ENCODE data around the gene WDR70.
"Not testable (repeated sequence)": the region's sequence is repeated elsewhere in the genome, so short reads cannot be mapped to it uniquely, and the experiment has no call there.

The WDR70 gene

DNA sequence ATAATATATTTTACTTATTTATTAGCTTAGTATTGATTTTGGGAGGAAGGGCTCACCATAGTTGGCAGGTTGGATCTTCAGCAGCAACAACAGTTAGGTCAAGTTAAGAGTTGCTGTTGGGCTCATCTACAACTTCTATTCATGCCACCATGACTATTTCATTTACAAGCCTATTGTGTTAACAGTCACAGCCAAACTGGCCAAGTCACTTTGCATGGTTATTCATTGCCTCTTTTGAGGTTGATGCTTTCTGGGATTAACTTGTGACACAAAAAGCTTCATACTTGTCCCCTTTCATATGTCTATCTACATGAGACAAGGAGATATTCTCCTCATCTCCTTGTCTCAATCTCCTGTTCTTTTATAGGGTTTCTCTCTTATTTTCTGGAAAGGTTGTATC, 98.3 kb downstream of the WDR70 start:
- TF ChIP-seq, protein P1, sequence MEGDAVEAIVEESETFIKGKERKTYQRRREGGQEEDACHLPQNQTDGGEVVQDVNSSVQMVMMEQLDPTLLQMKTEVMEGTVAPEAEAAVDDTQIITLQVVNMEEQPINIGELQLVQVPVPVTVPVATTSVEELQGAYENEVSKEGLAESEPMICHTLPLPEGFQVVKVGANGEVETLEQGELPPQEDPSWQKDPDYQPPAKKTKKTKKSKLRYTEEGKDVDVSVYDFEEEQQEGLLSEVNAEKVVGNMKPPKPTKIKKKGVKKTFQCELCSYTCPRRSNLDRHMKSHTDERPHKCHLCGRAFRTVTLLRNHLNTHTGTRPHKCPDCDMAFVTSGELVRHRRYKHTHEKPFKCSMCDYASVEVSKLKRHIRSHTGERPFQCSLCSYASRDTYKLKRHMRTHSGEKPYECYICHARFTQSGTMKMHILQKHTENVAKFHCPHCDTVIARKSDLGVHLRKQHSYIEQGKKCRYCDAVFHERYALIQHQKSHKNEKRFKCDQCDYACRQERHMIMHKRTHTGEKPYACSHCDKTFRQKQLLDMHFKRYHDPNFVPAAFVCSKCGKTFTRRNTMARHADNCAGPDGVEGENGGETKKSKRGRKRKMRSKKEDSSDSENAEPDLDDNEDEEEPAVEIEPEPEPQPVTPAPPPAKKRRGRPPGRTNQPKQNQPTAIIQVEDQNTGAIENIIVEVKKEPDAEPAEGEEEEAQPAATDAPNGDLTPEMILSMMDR (conservative IDR thresholded peaks at IDR 0.05) = no peak
- TF ChIP-seq ZFX (IDR thresholded peaks at IDR 0.05) = no peak
- no peak overlapping the region for H3K27ac ChIP-seq

DNA sequence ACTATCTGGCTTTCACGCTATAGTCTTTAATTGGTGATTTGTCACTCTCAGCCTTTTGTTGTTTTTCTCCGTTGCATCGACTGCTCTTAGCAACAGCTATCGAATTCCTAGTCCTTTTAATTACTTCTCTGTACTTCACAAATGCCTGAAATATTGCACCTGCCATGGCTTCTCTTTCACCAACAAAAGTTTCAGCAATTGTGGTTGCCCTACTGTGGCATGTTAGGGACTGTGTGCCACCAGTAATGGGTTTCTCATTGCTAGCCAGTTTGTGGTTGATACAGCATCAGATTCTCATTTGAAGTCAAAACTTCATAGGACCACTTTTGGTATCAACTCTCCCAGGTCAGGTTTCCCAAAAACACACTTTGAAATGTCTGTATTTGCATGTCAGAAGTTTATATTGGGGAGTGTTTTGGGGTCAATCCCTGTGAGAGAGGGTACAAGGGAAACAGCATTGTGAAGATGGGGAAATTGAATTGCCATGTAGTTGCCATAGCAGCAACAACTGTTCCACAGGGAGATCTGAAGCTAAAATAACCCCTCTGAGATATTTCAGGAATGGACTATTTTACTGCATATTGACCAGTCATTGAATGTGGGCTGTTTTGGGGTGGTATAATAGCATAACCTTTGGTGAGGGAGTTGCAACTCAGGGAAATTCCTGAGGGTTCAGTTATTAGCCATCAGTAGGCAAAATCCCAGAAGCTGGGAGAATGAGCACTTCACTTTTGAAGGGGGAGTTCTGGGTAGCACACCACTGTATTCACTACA, 99.2 kb downstream of the WDR70 start:
- TF ChIP-seq, protein P1 (conservative IDR thresholded peaks at IDR 0.05) = no peak
- TF ChIP-seq ZFX (IDR thresholded peaks at IDR 0.05) = no peak
- no peak overlapping the region for H3K27ac ChIP-seq

DNA sequence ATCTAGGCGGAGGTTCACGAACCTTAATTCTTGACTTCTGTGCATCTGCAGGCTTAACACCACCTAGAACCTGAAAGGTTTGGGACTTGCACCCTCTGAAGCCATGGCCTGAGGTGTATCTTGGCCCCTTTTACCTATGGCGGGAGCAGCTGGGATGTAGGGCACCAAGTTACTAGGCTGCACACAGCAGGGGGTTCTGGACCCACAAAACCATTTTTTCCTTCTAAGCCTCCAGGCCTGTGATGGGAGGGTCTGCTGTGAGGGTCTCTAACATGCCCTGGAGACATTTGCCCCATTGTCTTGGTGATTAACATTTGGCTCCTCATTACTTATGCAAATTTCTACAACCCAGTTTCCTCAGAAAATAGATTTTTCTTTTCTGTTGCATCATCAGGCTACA, 102.3 kb downstream of the WDR70 start:
- H3K27ac ChIP-seq = not testable (repeated sequence)

DNA sequence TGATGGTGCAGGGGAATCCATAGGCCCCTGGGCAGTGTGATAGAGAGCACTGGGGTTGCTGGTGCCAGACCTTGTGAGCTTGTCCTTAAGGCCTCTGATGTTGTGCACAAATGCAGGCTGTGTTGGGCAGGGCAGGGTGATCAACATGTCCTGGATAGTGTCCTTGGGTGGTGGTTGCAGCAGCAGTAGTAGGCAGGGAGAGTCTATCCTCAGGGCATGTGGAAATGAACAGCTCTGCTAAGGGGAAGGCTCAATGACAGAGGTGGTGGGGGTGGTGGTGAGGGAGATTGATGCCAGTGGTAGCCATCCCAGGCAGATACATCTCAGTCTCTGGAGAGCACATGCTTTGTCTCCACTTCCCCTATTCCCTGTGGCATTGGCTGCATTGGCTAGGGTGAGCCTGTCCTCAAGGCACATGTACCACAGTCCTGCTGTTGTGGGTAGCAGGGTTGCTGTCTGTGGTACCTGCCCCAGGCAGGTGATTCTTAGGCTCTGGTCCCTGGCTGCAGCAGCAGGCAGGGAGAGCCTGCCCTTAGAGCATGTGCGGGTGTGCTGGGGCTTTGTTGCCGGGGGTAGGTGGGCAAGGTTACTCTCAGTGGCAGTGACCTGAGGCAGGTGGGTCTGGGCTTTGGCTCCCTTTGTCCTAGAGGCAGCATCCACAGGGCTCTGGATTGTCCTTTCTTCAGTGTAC, 111.1 kb downstream of the WDR70 start:
- TF ChIP-seq, protein P1 (conservative IDR thresholded peaks at IDR 0.05) = no peak
- TF ChIP-seq ZFX (IDR thresholded peaks at IDR 0.05) = no peak
- no peak overlapping the region for H3K27ac ChIP-seq

DNA sequence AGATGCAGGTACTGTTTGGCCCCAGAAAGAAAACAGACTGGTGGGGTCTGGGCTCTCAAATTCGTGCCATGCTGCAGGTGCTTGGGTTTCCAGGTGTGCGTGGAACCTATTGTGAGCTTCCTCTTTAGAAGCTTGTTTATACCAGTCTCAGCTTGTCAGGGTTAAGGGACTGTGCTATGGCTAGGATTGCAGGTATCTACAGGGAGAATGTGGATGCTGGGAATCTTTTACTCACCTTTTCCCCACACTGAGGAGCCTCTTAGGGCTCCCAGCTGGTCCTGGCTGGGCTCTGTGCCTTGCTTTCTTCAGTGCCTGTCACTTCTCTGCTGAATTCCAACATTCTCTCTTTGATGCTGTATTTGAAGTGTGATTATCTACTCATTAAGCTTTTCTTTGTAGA, 111.8 kb downstream of the WDR70 start:
- H3K27ac ChIP-seq = no peak overlapping the region
- TF ChIP-seq, protein P1 (conservative IDR thresholded peaks at IDR 0.05) = no peak
- no peak for TF ChIP-seq ZFX (IDR thresholded peaks at IDR 0.05)

DNA sequence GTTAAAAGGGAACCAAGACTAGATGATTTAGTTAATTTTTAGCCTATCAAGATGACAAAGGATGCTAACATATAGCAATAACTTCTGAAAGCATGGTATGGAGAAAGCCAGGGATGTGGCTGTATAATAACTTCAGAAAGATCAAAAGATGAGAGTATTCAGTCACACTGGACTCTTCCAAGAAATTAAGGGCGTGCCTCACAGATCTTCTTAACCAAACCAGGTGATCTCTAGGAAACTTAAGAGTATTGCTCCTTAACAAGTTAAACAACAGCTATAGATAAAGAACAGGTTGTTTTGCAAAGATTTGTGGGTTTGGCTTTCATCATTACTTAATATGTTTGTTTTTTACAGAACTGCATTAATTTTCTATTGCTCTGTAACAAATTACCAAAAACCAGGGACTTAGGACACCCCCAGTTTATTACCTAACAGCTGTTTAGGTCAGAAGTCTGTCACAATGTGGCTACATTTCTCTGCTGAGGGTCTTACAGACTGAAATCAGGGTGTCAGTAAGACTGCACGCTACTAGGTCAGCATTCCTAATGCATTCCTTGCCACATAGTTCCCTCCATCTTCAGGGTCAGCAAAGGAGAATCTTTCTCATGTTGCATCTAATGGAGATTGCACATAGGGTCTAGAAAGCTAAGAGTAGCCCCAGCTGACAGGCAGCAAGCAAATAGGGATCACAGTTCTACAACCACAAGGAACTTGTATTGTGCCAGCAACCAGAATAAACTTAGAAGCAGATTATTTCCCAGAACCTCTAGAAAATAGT, 113.8 kb downstream of the WDR70 start:
- TF ChIP-seq, protein P1 (conservative IDR thresholded peaks at IDR 0.05) = no peak
- no peak for TF ChIP-seq ZFX (IDR thresholded peaks at IDR 0.05)
- no peak overlapping the region for H3K27ac ChIP-seq

DNA sequence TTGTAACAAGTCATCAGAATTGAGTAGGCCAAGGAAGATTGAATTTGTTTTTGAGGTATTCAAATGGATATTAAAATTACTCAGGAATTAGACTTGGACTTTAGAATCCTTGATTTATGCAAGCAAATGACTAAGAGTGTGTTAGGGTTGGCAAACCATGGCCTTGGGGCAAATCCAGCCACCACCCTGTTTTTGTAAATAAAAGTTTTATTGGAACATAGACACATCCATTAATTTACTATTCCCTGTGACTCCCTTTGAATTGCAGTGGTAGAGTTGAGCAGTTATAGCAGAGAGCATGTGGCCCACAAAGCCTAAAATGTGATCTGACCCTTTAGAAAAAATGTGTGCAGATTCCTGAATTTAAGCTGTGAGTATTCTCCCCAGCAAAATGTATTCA, 115.6 kb downstream of the WDR70 start:
- TF ChIP-seq, protein P1 (conservative IDR thresholded peaks at IDR 0.05) = no peak
- no peak for TF ChIP-seq ZFX (IDR thresholded peaks at IDR 0.05)
- H3K27ac ChIP-seq = no peak overlapping the region

Data from C4-2B (cell line).